Testis (tissue), 3 donors: ENCODE data around the gene GALE. TPM values are rescaled to one million over a fixed set of nuclear protein-coding genes. Genes with fewer than 3 reads are reported as not detected.

ENCODE experiments used
- DNase-seq: peaks from one replicate; pipeline ENCODE4 v3.0.0-alpha.2; 2019
- H3K27ac ChIP-seq, 2 donors: fragments of 200-600 bp; sonication (generic); one replicate each; pipeline ENCODE4 v1.5.1; 2019
- H3K27me3 ChIP-seq: fragments of 200-600 bp; sonication (generic); one replicate; pipeline ENCODE4 v1.5.1; 2019
- H3K36me3 ChIP-seq: fragments of 200-600 bp; sonication (generic); one replicate; pipeline ENCODE4 v1.5.1; 2017; ENCODE audit warnings: low read depth; ENCODE audit errors: missing control alignments
- H3K4me1 ChIP-seq: fragments of 200-600 bp; sonication (generic); one replicate; pipeline ENCODE4 v1.5.1; 2019
- H3K4me3 ChIP-seq, 2 donors: fragments of 200-600 bp; sonication (generic); one replicate each; pipeline ENCODE4 v1.5.1; 2017 to 2019
- H3K9me3 ChIP-seq: fragments of 200-600 bp; sonication (generic); one replicate; pipeline ENCODE4 v1.5.1; 2017
- CTCF ChIP-seq, 3 experiments: fragments of 450-650 bp in 2 of 3; fragments of 200-600 bp in 1 of 3; sonication (generic) in 1 of 3; IDR thresholded peaks; one replicate each; pipeline ENCODE4 v1.5.1; 2016 to 2019; ENCODE audit warnings: antibody characterized with exemption in 3 of 3, mild to moderate bottlenecking in 2 of 3, moderate library complexity in 1 of 3
- POLR2A ChIP-seq: fragments of 450-650 bp; IDR thresholded peaks from one replicate; pipeline ENCODE4 v1.6.1; 2017; ENCODE audit warnings: antibody characterized with exemption, mild to moderate bottlenecking, moderate library complexity
- WGBS, 2 donors: methylation state at CpG; one replicate each; pipeline ENCODE4 v1.1.5; 2018; 5-methylcytosine and 5-hydroxymethylcytosine counted together
- intact Hi-C: fragments of 100-400 bp; cut with DNase I; formaldehyde crosslinking; loops from one replicate; pipeline ENCODE4 v1.15.1; 2023; ENCODE audit warnings: low total_unique reads
- polyA plus RNA-seq: library from polyadenylated mRNA; stranded (reverse); fragments of 350-450 nt; fragmentation: Illumina TruSeq; extraction: RNeasy Lipid Tissue Mini Kit (QIAGEN cat#74804); gene quantifications from one replicate; pipeline ENCODE4 v1.2.3, GENCODE V29; 2014; ENCODE audit warnings: low read depth, low replicate concordance; ENCODE audit not compliant: insufficient read depth
- total RNA-seq, 2 donors: library from RNA; depleted of rRNA; stranded (reverse); fragments of >200 nt; gene quantifications; one replicate each; pipeline ENCODE4 v1.2.3, GENCODE V29; 2016

GALE gene
- total and polyA plus RNA-seq, 3 donors from 2014 or later, result 18.7 to 26.1 (median 23.2) TPM

- TF ChIP-seq POLR2A (no peak), CTCF (IDR thresholded peaks at IDR 0.05) (no peak)
Observed at GRCh38 chr1:23776217-23776616, 24.3 kb downstream of the GALE start.

GRCh38 chr1:23774174-23774880, 26.2 kb downstream of the GALE start:
- intact Hi-C loops, result no loop called here

More at GRCh38 chr1:23776217-23776616, 24.3 kb downstream of the GALE start:
- Histone ChIP-seq H3K27ac (no peak overlapping the region), H3K36me3 (no peaks in the 10 kb centered on the region), H3K9me3 (no peaks in the 10 kb centered on the region), H3K4me3 (no peak overlapping the region), H3K4me1 (peaks cover 23% of the 10 kb centered on the region), H3K27me3 (no peaks in the 10 kb centered on the region)
- no peak for DNase-seq
- intact Hi-C loops, result no loop called here
- WGBS, 2 donors, result 82 to 84% methylated on average over 2 of the region's 2 CpGs

GRCh38 chr1:23772854-23773242, 27.7 kb downstream of the GALE start:
- WGBS, 2 donors, result 87 to 88% methylated on average over 10 of the region's 10 CpGs
- no peaks in the 10 kb centered on the region for H3K27me3 ChIP-seq
- H3K4me3 ChIP-seq, result no peak overlapping the region
- DNase-seq, result no peak
- intact Hi-C loops, result no loop called here
- H3K36me3 ChIP-seq, result no peaks in the 10 kb centered on the region
- TF ChIP-seq POLR2A, result no peak
- no peak for TF ChIP-seq CTCF (IDR thresholded peaks at IDR 0.05)
- H3K9me3 ChIP-seq, result no peaks in the 10 kb centered on the region
- H3K4me1 ChIP-seq, result peaks cover 14% of the 10 kb centered on the region
- H3K27ac ChIP-seq, result no peak overlapping the region

More at GRCh38 chr1:23774174-23774880, 26.2 kb downstream of the GALE start:
- Histone ChIP-seq H3K4me1 (peaks cover 19% of the 10 kb centered on the region), H3K27ac (no peak overlapping the region), H3K36me3 (no peaks in the 10 kb centered on the region), H3K9me3 (no peaks in the 10 kb centered on the region), H3K27me3 (no peaks in the 10 kb centered on the region), H3K4me3 (no peak overlapping the region)
- 83 to 85% methylated on average over 6 of the region's 6 CpGs for WGBS, 2 donors
- TF ChIP-seq POLR2A, result no peak
- no peak for TF ChIP-seq CTCF (IDR thresholded peaks at IDR 0.05)
- no peak for DNase-seq

GRCh38 chr1:23772049-23772853, 28.3 kb downstream of the GALE start:
- intact Hi-C loops, result no loop called here
- no peak overlapping the region for H3K27ac ChIP-seq
- no peaks in the 10 kb centered on the region for H3K36me3 ChIP-seq
- no peaks in the 10 kb centered on the region for H3K27me3 ChIP-seq
- no peaks in the 10 kb centered on the region for H3K9me3 ChIP-seq
- DNase-seq, result peak; percentile 96
- WGBS, 2 donors, result 17 to 25% methylated on average over 14 of the region's 14 CpGs
- no peak overlapping the region for H3K4me3 ChIP-seq
- TF ChIP-seq CTCF (IDR thresholded peaks at IDR 0.05) (peak; percentile 56 to 90 (median 85)), POLR2A (no peak)
- H3K4me1 ChIP-seq, result peaks cover 10% of the 10 kb centered on the region
